NCI-H510A (cell line): ENCODE data around the gene TXNRD1.
A peak's percentile ranks its signal among the peaks of the same experiment; 100 is the strongest.
"Not testable (repeated sequence)": the region's sequence is repeated elsewhere in the genome, so short reads cannot be mapped to it uniquely, and the experiment has no call there.

Source experiments
- DNase-seq: peaks from one replicate; lab custom pipeline; 2025; lab: John Stamatoyannopoulos, UW

The TXNRD1 gene

GRCh38 chr12:104215638-104216297, at the start of gene TXNRD1:
Gene TXNRD1, plus strand, starts transcription at chr12:104215779. Its CDS starts 24 bp downstream, at chr12:104215803.
- peak; percentile 77 for DNase-seq

- DNase-seq = no peak
Measured at GRCh38 chr12:104165801-104166200, 49.8 kb upstream of the TXNRD1 start.

- no peak for DNase-seq
Measured at GRCh38 chr12:104166465-104166864, 49.1 kb upstream of the TXNRD1 start.

- DNase-seq = no peak
Measured at GRCh38 chr12:104167519-104168458, 47.8 kb upstream of the TXNRD1 start.

DNA sequence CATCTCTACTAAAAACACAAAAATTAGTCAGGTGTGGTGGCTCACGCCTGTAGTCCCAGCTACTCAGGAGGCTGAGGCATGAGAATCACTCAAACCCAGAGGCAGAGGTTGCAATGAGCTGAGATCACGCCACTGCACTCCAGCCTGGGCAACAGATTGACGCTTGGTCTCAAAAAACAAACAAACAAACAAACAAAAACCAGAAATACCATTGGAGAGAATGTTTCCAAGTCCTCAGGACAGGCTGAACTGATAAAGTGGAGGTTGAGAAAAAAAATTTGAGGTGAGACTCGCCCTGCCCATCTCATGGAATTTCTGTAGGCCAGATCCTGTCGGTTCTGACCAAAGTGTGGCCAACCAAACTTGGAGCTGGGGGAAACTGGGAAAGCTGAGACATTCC, 47.0 kb upstream of the TXNRD1 start:
- no peak for DNase-seq

- DNase-seq = no peak
Measured at GRCh38 chr12:104171785-104172569, 43.6 kb upstream of the TXNRD1 start.

GRCh38 chr12:104172570-104172947, 43.0 kb upstream of the TXNRD1 start:
- DNase-seq = no peak

GRCh38 chr12:104173804-104174203, 41.8 kb upstream of the TXNRD1 start:
- not testable (repeated sequence) for DNase-seq

DNA sequence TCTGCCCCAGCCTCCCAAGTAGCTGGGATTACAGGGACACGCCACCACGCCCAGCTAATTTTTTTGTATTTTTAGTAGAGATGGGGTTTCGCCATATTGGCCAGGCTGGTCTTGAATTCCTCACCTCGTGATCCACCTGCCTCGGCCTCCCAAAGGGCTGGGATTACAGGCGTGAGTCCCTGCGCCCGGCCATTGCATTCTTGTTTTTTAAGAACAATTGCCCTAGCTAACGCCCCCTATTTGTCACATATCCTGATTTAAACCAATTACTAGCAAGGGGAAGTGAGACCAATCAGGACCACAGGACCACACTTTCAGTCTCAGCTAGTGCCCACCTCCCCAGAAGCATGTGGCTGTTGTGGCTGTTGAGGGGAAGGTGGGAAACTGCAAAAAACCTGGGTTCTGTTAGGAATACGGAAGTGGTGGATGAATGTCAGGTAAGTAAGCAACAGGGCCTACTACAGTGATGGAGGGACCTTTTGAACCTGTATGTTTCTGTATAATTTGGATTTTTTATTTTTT, 39.8 kb upstream of the TXNRD1 start:
- no peak for DNase-seq

GRCh38 chr12:104177336-104177662, 38.3 kb upstream of the TXNRD1 start:
- no peak for DNase-seq

DNA sequence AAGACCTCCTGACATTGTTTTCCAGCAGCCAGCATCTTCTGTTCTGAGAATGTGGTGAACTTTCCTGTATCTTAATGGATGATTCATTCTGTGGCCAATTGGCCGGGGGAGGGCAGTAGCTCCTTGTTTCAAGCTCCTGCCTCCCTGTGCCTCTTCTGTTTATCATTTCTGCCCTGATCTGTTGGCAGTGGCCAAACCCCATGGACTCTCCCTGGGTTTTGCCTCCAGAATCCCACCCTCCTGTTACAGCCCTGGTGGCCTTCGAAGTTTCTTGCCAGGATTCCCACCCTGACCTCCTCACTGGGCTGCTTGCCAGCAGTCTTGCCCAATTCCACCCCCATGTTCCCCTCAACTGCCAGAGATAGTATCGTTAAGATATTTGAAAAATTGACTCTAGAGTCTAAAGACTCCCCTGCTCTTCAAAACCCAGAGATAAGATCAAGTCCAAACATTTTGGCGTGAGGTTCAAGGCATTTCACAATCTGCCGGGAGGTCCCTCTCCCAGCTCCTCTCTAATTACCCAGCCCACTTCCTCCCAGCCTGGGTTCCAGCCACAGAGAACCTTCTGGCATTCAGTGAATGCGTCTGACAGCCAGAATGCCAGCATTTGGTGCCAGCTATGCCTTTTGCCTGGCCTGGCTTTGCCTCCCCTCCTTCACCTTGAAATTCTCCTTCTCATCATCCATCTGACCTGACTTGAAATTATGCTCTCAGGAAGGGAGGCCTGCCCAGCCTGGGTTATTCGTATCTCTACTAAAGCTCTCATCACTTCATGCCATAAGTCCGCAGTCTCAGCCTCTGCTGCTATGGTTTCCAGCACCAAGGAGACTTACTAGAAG, 37.7 kb upstream of the TXNRD1 start:
- DNase-seq = no peak

DNA sequence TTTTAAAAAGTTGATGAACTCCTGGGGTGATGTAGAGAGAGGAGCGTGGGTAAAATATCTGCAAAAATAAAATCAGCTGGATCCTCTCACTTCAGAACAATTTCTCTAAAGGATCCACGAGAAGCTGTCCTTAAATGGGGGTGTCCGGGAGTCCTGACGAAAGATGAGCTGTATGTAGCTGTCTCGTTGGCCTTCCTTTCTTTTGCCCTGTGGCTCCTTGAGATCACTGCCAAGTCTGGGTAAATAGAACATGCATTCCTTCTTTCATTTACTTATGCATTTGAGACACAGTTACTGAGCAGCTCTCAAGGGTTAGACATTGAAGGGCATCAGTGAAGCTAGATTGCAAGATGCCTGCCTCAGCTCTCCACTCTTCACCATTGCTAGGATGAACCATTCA, 35.2 kb upstream of the TXNRD1 start:
- no peak for DNase-seq

GRCh38 chr12:104181313-104181712, 34.3 kb upstream of the TXNRD1 start:
- DNase-seq = no peak

- DNase-seq = no peak
Measured at GRCh38 chr12:104182144-104182543, 33.4 kb upstream of the TXNRD1 start.

- no peak for DNase-seq
Measured at GRCh38 chr12:104182621-104183378, 32.8 kb upstream of the TXNRD1 start.

- DNase-seq = no peak
Measured at GRCh38 chr12:104183443-104183842, 32.1 kb upstream of the TXNRD1 start.

DNA sequence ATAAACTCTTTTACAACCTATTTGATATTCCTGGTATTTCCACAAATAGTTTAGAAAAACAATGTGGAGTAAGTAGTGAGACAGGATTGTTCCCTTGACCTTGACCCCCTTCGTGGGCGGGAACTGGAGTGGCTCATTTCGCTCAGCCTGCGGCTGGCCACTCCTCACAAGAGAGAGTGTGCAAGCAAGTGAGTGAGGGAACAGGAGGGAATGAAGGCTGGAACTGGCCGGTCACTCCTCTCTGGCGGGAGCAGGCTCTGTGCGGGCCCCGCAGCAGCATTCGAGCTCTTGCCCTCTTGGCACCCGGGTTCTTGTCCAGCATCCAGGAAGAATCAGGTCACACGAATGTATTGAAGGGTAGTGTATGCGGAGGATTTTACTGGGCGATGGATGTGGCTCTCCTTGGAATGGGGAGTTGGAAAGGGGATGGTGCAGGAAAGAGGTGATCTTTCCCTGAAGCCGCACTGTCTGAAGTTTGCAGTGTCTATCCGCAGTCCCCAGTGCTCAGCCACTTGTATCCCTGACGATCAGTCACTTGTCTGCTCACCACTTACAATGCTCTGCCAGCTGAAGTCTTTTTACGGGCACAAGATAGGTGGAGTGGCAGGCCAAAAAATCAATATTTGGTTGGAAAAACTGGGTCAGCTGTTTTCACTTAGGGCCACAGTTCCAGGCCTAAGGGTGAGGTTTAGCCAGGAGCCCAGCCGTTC, 28.0 kb upstream of the TXNRD1 start:
- DNase-seq = peak; percentile 16

DNA sequence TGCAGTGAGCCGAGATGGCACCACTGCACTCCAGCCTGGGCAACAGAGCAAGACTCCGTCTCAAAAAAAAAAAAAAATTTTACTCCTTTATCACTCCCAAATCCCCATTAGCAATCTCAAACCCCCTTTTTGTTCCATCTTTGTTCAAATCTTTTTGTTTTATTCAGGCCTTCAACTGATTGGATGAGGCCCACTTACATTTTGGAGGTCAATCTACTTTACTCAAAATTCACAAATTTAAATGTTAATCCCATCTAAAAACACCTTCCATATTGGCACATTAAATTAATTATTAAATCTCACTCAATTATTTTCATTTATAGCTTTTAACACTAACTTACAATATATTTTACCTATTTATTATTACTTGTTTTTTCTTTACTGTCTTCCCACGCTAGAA, 27.0 kb upstream of the TXNRD1 start:
- no peak for DNase-seq

DNA sequence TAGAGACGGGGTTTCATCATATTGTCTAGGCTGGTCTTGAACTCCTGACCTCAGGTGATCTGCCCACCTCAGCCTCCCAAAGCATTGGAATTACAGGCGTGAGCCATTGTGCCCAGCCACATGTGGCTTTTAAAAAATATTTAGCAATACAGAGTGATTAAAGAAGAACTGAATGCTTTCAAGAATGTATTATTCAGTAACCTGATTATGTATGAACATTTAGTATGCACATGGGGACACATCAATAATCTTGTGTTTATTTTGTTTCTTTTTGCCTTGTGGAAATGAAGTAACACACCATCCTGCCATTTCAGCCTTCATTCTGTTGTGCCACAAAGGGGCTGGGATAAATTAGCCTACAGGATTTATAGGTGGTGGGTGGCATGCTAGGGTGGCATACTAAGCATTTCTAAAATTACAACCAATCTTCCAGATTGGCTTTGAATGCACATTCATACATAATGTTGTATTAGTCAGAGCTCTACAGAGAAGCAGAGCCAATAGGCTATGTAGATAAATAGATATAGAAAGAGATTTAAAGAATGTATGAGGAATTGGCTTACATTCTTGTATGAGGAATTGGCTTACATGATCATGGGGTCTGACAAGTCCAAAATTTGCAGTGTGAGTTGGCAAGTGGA, 25.5 kb upstream of the TXNRD1 start:
- no peak for DNase-seq
